Skeletal muscle satellite cell (primary cell): ENCODE measurements around the gene SAP30.

ENCODE experiments used
- H3K27me3 ChIP-seq: 2 replicates; pipeline ENCODE4 v1.7.0; 2013; ENCODE audit warnings: low read length; ENCODE audit not compliant: control insufficient read depth, insufficient read depth
- H3K36me3 ChIP-seq: 2 replicates; pipeline ENCODE4 v1.7.0; 2013; ENCODE audit warnings: mild to moderate bottlenecking, control low read depth, low read length; ENCODE audit not compliant: insufficient read depth
- H3K4me1 ChIP-seq: 2 replicates; pipeline ENCODE4 v1.7.0; 2013; ENCODE audit warnings: low read length; ENCODE audit not compliant: control insufficient read depth, insufficient read depth
- H3K4me2 ChIP-seq: 2 replicates; pipeline ENCODE4 v1.7.0; 2013; ENCODE audit warnings: mild to moderate bottlenecking, low read length
- H3K4me3 ChIP-seq: 2 replicates; pipeline ENCODE4 v1.7.0; 2013; ENCODE audit warnings: low read length
- H3K9ac ChIP-seq: 2 replicates; pipeline ENCODE4 v1.7.0; 2013; ENCODE audit warnings: mild to moderate bottlenecking, low read depth, low read length, moderate library complexity
- H3K9me3 ChIP-seq: replicated peaks from 2 replicates; pipeline ENCODE4 v1.7.0; 2013; ENCODE audit warnings: mild to moderate bottlenecking, control low read depth, low read length

The SAP30 gene

GRCh38 chr4:173337463-173337862 is 33.3 kb upstream of the SAP30 start:
- H3K9me3 ChIP-seq, result no peaks in the 10 kb centered on the region
- H3K4me2 ChIP-seq, result no peak overlapping the region
- no peaks in the 10 kb centered on the region for H3K27me3 ChIP-seq
- H3K36me3 ChIP-seq, result peaks cover 10% of the 10 kb centered on the region
- no peak overlapping the region for H3K4me3 ChIP-seq
- peaks cover 17% of the 10 kb centered on the region for H3K4me1 ChIP-seq
- no peak overlapping the region for H3K9ac ChIP-seq

GRCh38 chr4:173343832-173344397 is 26.8 kb upstream of the SAP30 start:
- no peaks in the 10 kb centered on the region for H3K36me3 ChIP-seq
- H3K27me3 ChIP-seq, result no peaks in the 10 kb centered on the region
- no peak overlapping the region for H3K4me3 ChIP-seq
- H3K9me3 ChIP-seq, result no peaks in the 10 kb centered on the region
- H3K9ac ChIP-seq, result no peak overlapping the region
- no peak overlapping the region for H3K4me2 ChIP-seq
- H3K4me1 ChIP-seq, result peaks cover 18% of the 10 kb centered on the region

GRCh38 chr4:173345648-173346047 is 25.1 kb upstream of the SAP30 start:
- peaks cover 18% of the 10 kb centered on the region for H3K4me1 ChIP-seq
- H3K9me3 ChIP-seq, result no peaks in the 10 kb centered on the region
- H3K4me2 ChIP-seq, result peak overlapping the region; percentile 62
- H3K9ac ChIP-seq, result peak overlapping the region; percentile 60
- no peaks in the 10 kb centered on the region for H3K36me3 ChIP-seq
- no peaks in the 10 kb centered on the region for H3K27me3 ChIP-seq
- no peak overlapping the region for H3K4me3 ChIP-seq

GRCh38 chr4:173346074-173346473 is 24.7 kb upstream of the SAP30 start:
- H3K36me3 ChIP-seq, result no peaks in the 10 kb centered on the region
- peaks cover 18% of the 10 kb centered on the region for H3K4me1 ChIP-seq
- no peaks in the 10 kb centered on the region for H3K27me3 ChIP-seq
- peak overlapping the region; percentile 60 for H3K9ac ChIP-seq
- H3K4me2 ChIP-seq, result peak overlapping the region; percentile 62
- H3K4me3 ChIP-seq, result peak overlapping the region; percentile 46
- no peaks in the 10 kb centered on the region for H3K9me3 ChIP-seq

- Histone ChIP-seq H3K36me3 (no peaks in the 10 kb centered on the region), H3K9me3 (no peaks in the 10 kb centered on the region), H3K9ac (no peak overlapping the region)
Measured at GRCh38 chr4:173347467-173347866, 23.3 kb upstream of the SAP30 start.

GRCh38 chr4:173357939-173358338 is 12.8 kb upstream of the SAP30 start:
- Histone ChIP-seq H3K36me3 (no peaks in the 10 kb centered on the region), H3K4me1 (no peaks in the 10 kb centered on the region), H3K4me2 (no peak overlapping the region), H3K27me3 (no peaks in the 10 kb centered on the region), H3K9me3 (no peaks in the 10 kb centered on the region), H3K9ac (no peak overlapping the region), H3K4me3 (no peak overlapping the region)

More at GRCh38 chr4:173347467-173347866, 23.3 kb upstream of the SAP30 start:
- H3K4me2 ChIP-seq, result no peak overlapping the region
- peaks cover 18% of the 10 kb centered on the region for H3K4me1 ChIP-seq
- no peak overlapping the region for H3K4me3 ChIP-seq
- no peaks in the 10 kb centered on the region for H3K27me3 ChIP-seq

GRCh38 chr4:173360587-173361221 is 10.1 kb upstream of the SAP30 start:
- no peaks in the 10 kb centered on the region for H3K36me3 ChIP-seq
- no peaks in the 10 kb centered on the region for H3K27me3 ChIP-seq
- H3K9me3 ChIP-seq, result no peaks in the 10 kb centered on the region

GRCh38 chr4:173362666-173363065 is 8.1 kb upstream of the SAP30 start:
- H3K4me1 ChIP-seq, result peaks cover 8% of the 10 kb centered on the region
- H3K27me3 ChIP-seq, result no peaks in the 10 kb centered on the region
- no peaks in the 10 kb centered on the region for H3K9me3 ChIP-seq
- H3K4me3 ChIP-seq, result no peak overlapping the region
- no peak overlapping the region for H3K4me2 ChIP-seq
- H3K36me3 ChIP-seq, result no peaks in the 10 kb centered on the region
- H3K9ac ChIP-seq, result no peak overlapping the region

More at GRCh38 chr4:173360587-173361221, 10.1 kb upstream of the SAP30 start:
- H3K4me2 ChIP-seq, result no peak overlapping the region
- H3K4me3 ChIP-seq, result no peak overlapping the region
- no peaks in the 10 kb centered on the region for H3K4me1 ChIP-seq
- H3K9ac ChIP-seq, result no peak overlapping the region

- Histone ChIP-seq H3K4me3 (no peak overlapping the region), H3K36me3 (no peaks in the 10 kb centered on the region), H3K9ac (no peak overlapping the region), H3K4me1 (peaks cover 13% of the 10 kb centered on the region), H3K9me3 (no peaks in the 10 kb centered on the region), H3K27me3 (no peaks in the 10 kb centered on the region), H3K4me2 (no peak overlapping the region)
Measured at GRCh38 chr4:173365359-173365996, 5.3 kb upstream of the SAP30 start.

- Histone ChIP-seq H3K9ac (no peak overlapping the region), H3K4me1 (peaks cover 13% of the 10 kb centered on the region), H3K27me3 (no peaks in the 10 kb centered on the region), H3K9me3 (no peaks in the 10 kb centered on the region), H3K4me3 (peak overlapping the region; percentile 33), H3K4me2 (peak overlapping the region; percentile 61), H3K36me3 (no peaks in the 10 kb centered on the region)
Measured at GRCh38 chr4:173367285-173367684, 3.5 kb upstream of the SAP30 start.

GRCh38 chr4:173367946-173368345 is 2.8 kb upstream of the SAP30 start:
- H3K4me3 ChIP-seq, result no peak overlapping the region
- H3K27me3 ChIP-seq, result no peaks in the 10 kb centered on the region
- H3K36me3 ChIP-seq, result no peaks in the 10 kb centered on the region

GRCh38 chr4:173370130-173370476 is 651 bp upstream of the SAP30 start:
- Histone ChIP-seq H3K9me3 (no peaks in the 10 kb centered on the region), H3K4me1 (peaks cover 22% of the 10 kb centered on the region), H3K4me2 (peak overlapping the region; percentile 88), H3K4me3 (peak overlapping the region; percentile 78), H3K27me3 (no peaks in the 10 kb centered on the region), H3K9ac (peak overlapping the region; percentile 82), H3K36me3 (peaks cover 6% of the 10 kb centered on the region)

More at GRCh38 chr4:173367946-173368345, 2.8 kb upstream of the SAP30 start:
- Histone ChIP-seq H3K9ac (no peak overlapping the region), H3K4me2 (peak overlapping the region; percentile 61), H3K9me3 (no peaks in the 10 kb centered on the region), H3K4me1 (peaks cover 16% of the 10 kb centered on the region)
